SK-N-SH treated with all-trans-retinoic acid at 6 μM for 48 hours (cell line): Measurements from ENCODE around the gene MYD88.

Source experiments
- ATAC-seq: fragments of 200-7000 bp; cut with Tn5 transposase; 3 replicates; pipeline ENCODE4 v1.9.1; 2020; ENCODE audit warnings: mild to moderate bottlenecking, moderate library complexity
- ARNTL ChIP-seq: fragments of 450-650 bp; formaldehyde crosslinking; IDR thresholded peaks from 2 replicates; pipeline ENCODE4 v1.5.0; 2020; ENCODE audit warnings: low read depth, mild to moderate bottlenecking, moderate library complexity, borderline replicate concordance
- BACH2 ChIP-seq: fragments of 250-450 bp; sonication (Bioruptor Pico); IDR thresholded peaks from 2 replicates; pipeline ENCODE4 v1.9.0; 2021; ENCODE audit warnings: mild to moderate bottlenecking, borderline replicate concordance
- CSDC2 ChIP-seq: fragments of 250-450 bp; sonication (Bioruptor Pico); IDR thresholded peaks from 2 replicates; pipeline ENCODE4 v1.5.0; 2020; ENCODE audit warnings: mild to moderate bottlenecking, moderate library complexity
- ESRRG ChIP-seq: fragments of 250-450 bp; sonication (Bioruptor Pico); IDR thresholded peaks from 2 replicates; pipeline ENCODE4 v1.6.1; 2021; ENCODE audit warnings: mild to moderate bottlenecking
- GLIS3 ChIP-seq: fragments of 250-450 bp; sonication (Bioruptor Pico); IDR thresholded peaks from 2 replicates; pipeline ENCODE4 v1.5.0; 2020; ENCODE audit warnings: mild to moderate bottlenecking, moderate library complexity
- ISL1 ChIP-seq: fragments of 250-450 bp; sonication (Bioruptor Pico); IDR thresholded peaks from 2 replicates; pipeline ENCODE4 v2.1.2; 2022; ENCODE audit warnings: mild to moderate bottlenecking, moderate library complexity
- OSR1 ChIP-seq: fragments of 250-450 bp; sonication (Bioruptor Pico); IDR thresholded peaks from 2 replicates; pipeline ENCODE4 v1.8.0; 2022; ENCODE audit warnings: moderate library complexity, mild to moderate bottlenecking, inconsistent platforms
- PPARA ChIP-seq: fragments of 250-450 bp; sonication (Bioruptor Pico); IDR thresholded peaks from 2 replicates; pipeline ENCODE4 v1.5.0; 2020; ENCODE audit warnings: mild to moderate bottlenecking, borderline replicate concordance
- SNAI2 ChIP-seq: fragments of 250-450 bp; sonication (Bioruptor Pico); IDR thresholded peaks from 2 replicates; pipeline ENCODE4 v1.5.0; 2020; ENCODE audit warnings: mild to moderate bottlenecking, moderate library complexity
- TCF4 ChIP-seq: fragments of 250-450 bp; sonication (Bioruptor Pico); IDR thresholded peaks from 2 replicates; pipeline ENCODE4 v1.8.0; 2021; ENCODE audit warnings: mild to moderate bottlenecking, moderate library complexity, borderline replicate concordance
- ZC3H10 ChIP-seq: fragments of 250-450 bp; sonication (Bioruptor Pico); IDR thresholded peaks from 2 replicates; pipeline ENCODE4 v1.5.1; 2021; ENCODE audit warnings: mild to moderate bottlenecking, moderate library complexity
- ZFP3 ChIP-seq: fragments of 250-450 bp; sonication (Bioruptor Pico); IDR thresholded peaks from 2 replicates; pipeline ENCODE4 v1.5.0; 2020; ENCODE audit warnings: mild to moderate bottlenecking, moderate library complexity
- ZFP30 ChIP-seq: fragments of 450-650 bp; formaldehyde crosslinking; IDR thresholded peaks from 2 replicates; pipeline ENCODE4 v1.5.0; 2022; ENCODE audit warnings: mild to moderate bottlenecking, moderate library complexity
- ZNF565 ChIP-seq: fragments of 450-650 bp; formaldehyde crosslinking; conservative IDR thresholded peaks from 2 replicates; pipeline ENCODE4 v1.5.0; 2020; ENCODE audit warnings: low read depth, mild to moderate bottlenecking, moderate library complexity
- ZNF70 ChIP-seq: fragments of 450-650 bp; formaldehyde crosslinking; IDR thresholded peaks from 2 replicates; pipeline ENCODE4 v1.5.0; 2020; ENCODE audit warnings: mild to moderate bottlenecking, moderate library complexity
- ZNF8 ChIP-seq: fragments of 450-650 bp; formaldehyde crosslinking; IDR thresholded peaks from 2 replicates; pipeline ENCODE4 v1.5.0; 2020; ENCODE audit warnings: mild to moderate bottlenecking, moderate library complexity
- TF ChIP-seq, protein P1 (sequence below): fragments of 250-450 bp; sonication (Bioruptor Pico); IDR thresholded peaks from 2 replicates; pipeline ENCODE4 v1.8.0; 2020; ENCODE audit warnings: mild to moderate bottlenecking, moderate library complexity, borderline replicate concordance
- TF ChIP-seq, protein P2 (sequence below): fragments of 250-450 bp; sonication (Bioruptor Pico); IDR thresholded peaks from 2 replicates; pipeline ENCODE4 v1.8.0; 2021; ENCODE audit warnings: low read depth, mild to moderate bottlenecking, moderate library complexity, borderline replicate concordance
- TF ChIP-seq, protein P3 (sequence below): fragments of 250-450 bp; sonication (Bioruptor Pico); IDR thresholded peaks from 2 replicates; pipeline ENCODE4 v1.5.0; 2020; ENCODE audit warnings: mild to moderate bottlenecking, moderate library complexity

Gene MYD88

GRCh38 chr3:38148311-38148882, 9.9 kb downstream of the MYD88 start:
- no peak for ATAC-seq
- no peak for TF ChIP-seq PPARA (CRISPR knock-in tag)
- TF ChIP-seq, all 23 proteins: peak for 0

DNA sequence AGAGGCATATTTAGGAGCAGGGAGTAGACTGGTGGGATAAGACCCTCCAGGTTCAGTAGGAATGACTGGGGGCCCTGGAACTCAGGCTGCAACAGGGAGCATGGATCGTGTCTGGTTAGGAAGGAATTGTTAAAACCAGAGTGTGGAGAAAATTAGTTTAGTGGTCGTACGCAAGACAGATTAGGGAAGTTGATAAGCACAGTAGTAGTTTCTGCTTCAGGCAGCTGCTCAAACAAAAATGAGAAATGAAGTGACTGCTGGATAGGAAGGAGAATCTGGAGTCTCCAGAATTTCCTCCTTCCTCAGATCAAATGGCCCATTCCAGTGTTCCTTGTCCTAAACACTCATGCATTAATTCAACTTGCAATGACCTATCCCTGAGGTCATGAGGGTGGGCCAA, 11.2 kb downstream of the MYD88 start:
- TF ChIP-seq ZNF8 (CRISPR knock-in tag) (no peak), CSDC2 (CRISPR knock-in tag) (no peak), ZC3H10 (CRISPR knock-in tag) (no peak), PPARA (CRISPR knock-in tag) (no peak)
- TF ChIP-seq, protein P1, sequence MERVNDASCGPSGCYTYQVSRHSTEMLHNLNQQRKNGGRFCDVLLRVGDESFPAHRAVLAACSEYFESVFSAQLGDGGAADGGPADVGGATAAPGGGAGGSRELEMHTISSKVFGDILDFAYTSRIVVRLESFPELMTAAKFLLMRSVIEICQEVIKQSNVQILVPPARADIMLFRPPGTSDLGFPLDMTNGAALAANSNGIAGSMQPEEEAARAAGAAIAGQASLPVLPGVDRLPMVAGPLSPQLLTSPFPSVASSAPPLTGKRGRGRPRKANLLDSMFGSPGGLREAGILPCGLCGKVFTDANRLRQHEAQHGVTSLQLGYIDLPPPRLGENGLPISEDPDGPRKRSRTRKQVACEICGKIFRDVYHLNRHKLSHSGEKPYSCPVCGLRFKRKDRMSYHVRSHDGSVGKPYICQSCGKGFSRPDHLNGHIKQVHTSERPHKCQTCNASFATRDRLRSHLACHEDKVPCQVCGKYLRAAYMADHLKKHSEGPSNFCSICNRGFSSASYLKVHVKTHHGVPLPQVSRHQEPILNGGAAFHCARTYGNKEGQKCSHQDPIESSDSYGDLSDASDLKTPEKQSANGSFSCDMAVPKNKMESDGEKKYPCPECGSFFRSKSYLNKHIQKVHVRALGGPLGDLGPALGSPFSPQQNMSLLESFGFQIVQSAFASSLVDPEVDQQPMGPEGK, result no peak
- no peak for ATAC-seq

GRCh38 chr3:38150780-38151528, 12.5 kb downstream of the MYD88 start:
- TF ChIP-seq ZNF8 (CRISPR knock-in tag) (no peak), BACH2 (CRISPR knock-in tag) (no peak)
- TF ChIP-seq, protein P2, sequence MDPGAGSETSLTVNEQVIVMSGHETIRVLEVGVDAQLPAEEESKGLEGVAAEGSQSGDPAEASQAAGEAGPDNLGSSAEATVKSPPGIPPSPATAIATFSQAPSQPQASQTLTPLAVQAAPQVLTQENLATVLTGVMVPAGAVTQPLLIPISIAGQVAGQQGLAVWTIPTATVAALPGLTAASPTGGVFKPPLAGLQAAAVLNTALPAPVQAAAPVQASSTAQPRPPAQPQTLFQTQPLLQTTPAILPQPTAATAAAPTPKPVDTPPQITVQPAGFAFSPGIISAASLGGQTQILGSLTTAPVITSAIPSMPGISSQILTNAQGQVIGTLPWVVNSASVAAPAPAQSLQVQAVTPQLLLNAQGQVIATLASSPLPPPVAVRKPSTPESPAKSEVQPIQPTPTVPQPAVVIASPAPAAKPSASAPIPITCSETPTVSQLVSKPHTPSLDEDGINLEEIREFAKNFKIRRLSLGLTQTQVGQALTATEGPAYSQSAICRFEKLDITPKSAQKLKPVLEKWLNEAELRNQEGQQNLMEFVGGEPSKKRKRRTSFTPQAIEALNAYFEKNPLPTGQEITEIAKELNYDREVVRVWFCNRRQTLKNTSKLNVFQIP, result no peak
- TF ChIP-seq, all 23 proteins: peak for 0
- ATAC-seq, result no peak

DNA sequence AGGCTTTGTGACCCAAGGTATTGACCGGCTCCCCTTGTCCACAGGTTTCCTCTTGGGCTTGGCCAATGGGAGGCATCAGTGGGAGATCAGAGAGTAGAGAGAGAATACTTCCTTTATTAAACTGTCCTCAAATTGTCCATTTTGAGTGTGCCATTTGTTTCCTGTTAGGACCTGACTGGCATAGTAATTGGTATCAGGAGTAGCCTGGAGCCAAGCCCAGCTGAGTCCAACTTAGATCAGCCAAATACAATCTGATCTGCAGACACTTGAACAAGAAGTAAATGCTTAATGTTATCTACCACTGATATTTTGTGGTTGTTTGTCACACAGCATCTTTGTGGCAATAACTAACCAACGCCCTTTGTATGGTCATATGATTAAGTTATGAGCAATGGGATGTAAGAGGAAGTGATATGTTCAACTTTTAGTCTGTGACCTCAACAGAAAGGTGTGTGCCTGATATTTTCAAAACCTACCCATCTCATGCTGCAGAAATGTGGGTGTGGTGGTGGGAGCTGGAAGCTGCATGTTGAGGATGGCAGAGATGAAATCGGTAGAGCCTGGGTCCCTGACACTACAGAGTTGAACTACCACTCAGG, 13.3 kb downstream of the MYD88 start:
- no peak for ATAC-seq
- TF ChIP-seq ZNF8 (CRISPR knock-in tag) (no peak), GLIS3 (CRISPR knock-in tag) (no peak), ISL1 (CRISPR knock-in tag) (no peak)
- TF ChIP-seq, protein P1, result no peak

DNA sequence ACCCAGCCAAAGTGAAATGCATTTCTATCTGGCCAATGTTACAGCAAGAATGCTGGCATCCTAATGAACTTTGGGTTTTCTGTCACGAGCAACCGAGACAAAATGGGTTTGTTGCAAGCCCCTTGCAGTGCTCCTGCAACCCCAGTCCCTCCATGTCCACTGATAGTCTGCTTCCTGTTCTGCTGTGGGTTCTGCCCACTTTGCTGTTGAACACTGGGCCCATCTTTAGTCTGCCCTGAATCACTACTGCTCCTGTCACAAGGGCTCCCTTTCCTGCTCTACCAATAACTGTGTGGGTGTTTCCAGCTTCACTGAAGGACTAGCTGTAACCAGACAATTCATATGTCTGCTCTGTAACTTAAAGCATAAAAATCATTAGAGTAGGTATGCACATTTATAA, 14.1 kb downstream of the MYD88 start:
- TF ChIP-seq ZFP30 (CRISPR knock-in tag) (no peak), ZNF8 (CRISPR knock-in tag) (no peak), ZC3H10 (CRISPR knock-in tag) (no peak), ZFP3 (no peak), TCF4 (no peak)
- no peak for ATAC-seq

- no peak for ATAC-seq
- no peak for TF ChIP-seq ZFP30 (CRISPR knock-in tag)
- TF ChIP-seq ZFP3, result no peak
- no peak for TF ChIP-seq ESRRG (CRISPR knock-in tag)
- no peak for TF ChIP-seq SNAI2 (CRISPR knock-in tag)
- no peak for TF ChIP-seq ZNF70 (CRISPR knock-in tag)
- TF ChIP-seq TCF4, result no peak
- TF ChIP-seq, protein P1, result no peak
- no peak for TF ChIP-seq PPARA (CRISPR knock-in tag)
- TF ChIP-seq ZNF565 (CRISPR knock-in tag), result no peak
- TF ChIP-seq, protein P2, result no peak
- TF ChIP-seq OSR1 (CRISPR knock-in tag), result no peak
- TF ChIP-seq, protein P3, sequence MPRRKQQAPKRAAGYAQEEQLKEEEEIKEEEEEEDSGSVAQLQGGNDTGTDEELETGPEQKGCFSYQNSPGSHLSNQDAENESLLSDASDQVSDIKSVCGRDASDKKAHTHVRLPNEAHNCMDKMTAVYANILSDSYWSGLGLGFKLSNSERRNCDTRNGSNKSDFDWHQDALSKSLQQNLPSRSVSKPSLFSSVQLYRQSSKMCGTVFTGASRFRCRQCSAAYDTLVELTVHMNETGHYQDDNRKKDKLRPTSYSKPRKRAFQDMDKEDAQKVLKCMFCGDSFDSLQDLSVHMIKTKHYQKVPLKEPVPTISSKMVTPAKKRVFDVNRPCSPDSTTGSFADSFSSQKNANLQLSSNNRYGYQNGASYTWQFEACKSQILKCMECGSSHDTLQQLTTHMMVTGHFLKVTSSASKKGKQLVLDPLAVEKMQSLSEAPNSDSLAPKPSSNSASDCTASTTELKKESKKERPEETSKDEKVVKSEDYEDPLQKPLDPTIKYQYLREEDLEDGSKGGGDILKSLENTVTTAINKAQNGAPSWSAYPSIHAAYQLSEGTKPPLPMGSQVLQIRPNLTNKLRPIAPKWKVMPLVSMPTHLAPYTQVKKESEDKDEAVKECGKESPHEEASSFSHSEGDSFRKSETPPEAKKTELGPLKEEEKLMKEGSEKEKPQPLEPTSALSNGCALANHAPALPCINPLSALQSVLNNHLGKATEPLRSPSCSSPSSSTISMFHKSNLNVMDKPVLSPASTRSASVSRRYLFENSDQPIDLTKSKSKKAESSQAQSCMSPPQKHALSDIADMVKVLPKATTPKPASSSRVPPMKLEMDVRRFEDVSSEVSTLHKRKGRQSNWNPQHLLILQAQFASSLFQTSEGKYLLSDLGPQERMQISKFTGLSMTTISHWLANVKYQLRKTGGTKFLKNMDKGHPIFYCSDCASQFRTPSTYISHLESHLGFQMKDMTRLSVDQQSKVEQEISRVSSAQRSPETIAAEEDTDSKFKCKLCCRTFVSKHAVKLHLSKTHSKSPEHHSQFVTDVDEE (CRISPR knock-in tag), result no peak
- no peak for TF ChIP-seq ZC3H10 (CRISPR knock-in tag)
- TF ChIP-seq CSDC2 (CRISPR knock-in tag), result no peak
- TF ChIP-seq ARNTL (CRISPR knock-in tag), result no peak
Observed at GRCh38 chr3:38153221-38153620, 14.8 kb downstream of the MYD88 start.
